Measurements from ENCODE around the gene MEOX2.

Gene MEOX2

DNA sequence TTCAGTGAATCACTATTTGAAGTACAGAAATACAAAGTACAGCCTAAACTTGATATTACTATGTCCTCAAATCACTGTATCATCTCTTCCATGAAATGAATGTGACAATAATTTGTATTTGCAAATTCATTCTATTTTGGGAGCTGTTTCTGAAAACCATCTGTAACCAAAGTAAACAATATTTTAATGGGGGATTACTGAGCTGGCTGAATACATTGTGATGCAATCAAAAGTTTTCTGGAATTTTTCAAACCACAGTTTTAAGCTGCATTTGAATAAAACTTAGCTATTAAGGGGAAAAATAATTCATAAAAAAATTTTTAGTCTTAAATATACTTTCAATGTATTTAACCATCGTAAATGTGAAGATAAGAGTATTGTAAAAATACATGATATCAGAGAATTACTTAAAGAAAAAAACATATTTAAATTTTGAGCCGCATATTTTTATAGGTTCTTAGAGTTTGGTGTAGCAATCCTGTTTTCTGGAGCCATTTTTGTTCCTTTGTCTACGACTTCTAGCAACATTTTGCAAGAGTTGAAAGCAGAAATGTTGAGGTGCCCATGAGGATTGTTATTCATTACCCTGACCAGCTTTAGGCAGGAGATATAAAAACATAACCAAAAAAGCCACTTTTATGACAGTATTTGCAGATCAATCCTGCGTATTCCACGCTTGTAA, 78.8 kb downstream of the MEOX2 start:
- DNase-seq: no peak

DNA sequence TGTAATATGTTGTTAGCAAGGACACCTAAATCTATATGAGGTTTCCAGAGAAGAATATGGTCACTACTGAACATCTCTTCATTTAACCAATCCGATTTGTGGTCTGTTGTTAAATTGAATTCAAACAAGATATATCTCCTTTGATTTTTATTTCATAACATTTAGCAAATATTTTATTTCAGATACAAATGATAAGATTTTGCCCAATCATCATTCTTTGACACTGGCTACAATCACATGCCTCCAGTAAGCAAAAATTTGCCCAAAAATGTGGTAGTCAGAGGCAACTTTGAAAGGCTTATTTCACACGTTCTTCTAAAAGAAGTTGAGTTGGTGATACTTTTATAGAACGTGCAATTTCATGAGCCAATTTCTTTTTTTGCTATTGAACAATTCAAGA, 79.9 kb downstream of the MEOX2 start:
- DNase-seq: no peak

DNA sequence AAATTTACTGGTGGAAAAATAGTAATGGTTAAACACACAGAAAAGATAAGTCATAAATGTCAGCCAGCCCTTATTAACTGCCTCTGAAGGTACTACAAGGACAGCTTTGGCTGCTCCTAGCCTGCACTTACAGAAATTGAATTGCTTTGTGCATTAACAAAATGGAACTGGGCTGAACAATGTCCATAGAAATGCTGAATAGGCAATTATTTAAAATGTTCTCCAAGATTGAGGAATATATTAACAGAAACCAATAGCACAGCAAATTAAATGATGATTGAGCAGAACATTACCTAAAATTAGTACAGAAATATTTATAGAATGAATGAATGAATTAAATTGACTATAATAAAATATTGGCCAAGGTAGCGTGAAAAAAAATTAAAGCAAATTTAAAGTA, 82.3 kb downstream of the MEOX2 start:
- DNase-seq: no peak

DNA sequence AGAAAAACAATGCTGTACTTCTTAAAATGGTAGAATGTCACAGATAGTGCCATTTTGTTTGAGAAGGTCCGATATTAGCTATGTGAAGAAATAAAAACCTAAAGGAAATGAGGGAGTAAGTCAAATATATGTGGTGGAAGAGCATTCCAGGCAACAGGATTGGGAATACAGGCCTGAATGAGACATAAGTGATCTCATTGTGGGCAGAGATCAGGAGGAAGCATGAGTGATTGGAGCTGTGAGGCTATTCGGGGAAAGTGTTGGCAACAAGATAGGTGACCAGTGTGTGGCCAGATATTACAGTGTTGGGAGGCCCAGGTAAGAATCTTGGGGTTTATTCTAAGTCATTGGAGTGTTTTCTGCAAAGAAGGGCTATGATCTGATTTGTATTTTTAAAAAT, 83.4 kb downstream of the MEOX2 start:
- no peak for DNase-seq

DNA sequence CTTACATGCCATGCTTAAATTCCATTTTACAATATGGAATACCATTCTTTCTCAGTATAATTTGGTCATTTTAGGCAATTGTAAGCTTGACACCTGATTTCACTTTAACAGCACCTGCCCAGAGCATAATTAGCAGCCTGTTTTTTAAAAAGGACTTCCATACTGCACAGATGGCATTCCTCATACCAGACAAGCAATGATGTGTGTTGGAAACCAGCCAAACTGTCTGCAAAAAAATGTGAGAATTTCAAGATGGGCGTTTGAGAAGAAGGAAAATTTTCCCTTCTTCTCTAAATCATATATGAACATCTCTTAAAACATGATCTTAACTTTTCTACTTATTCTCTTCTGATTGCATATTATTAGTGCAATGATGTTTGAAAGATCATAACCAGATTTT, 84.2 kb downstream of the MEOX2 start:
- DNase-seq: no peak

DNA sequence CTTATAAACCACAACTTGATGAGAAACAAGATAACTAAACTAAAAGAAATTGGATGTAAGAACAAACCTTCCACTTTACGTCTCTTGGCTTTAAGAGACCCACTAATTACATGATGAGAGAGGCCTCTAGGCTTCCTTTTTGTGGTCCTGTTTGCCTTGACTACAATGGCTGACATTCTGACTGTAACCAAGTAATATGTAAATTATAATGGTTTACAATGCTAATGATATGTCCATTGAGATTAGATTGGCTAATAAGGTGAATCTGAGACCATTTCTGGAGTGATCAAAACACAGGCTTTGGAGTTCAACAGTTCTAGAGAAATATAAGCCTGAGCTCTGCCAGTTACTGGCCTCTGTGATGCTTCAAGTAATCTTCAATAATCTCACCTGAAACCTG, 85.3 kb downstream of the MEOX2 start:
- DNase-seq: no peak

DNA sequence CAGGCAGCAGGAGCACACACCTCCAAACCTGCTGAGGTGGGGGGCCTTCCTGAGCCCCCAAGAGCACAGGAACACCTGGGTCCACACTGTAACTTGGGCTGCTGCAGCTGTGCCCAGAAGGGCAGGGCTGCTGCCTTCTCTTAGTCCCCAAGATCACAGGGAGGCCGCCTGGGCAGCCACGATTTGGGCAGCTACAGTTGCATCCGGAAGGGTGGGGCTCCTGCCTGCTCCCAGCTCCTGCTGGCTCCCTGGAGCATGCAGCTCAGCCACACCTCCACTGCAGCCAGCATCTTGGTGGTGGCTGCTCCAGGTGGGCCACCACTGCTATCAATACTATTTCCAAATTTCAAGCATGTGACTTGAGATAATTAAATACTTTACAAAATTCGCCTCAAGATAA, 86.2 kb downstream of the MEOX2 start:
- DNase-seq: no peak

DNA sequence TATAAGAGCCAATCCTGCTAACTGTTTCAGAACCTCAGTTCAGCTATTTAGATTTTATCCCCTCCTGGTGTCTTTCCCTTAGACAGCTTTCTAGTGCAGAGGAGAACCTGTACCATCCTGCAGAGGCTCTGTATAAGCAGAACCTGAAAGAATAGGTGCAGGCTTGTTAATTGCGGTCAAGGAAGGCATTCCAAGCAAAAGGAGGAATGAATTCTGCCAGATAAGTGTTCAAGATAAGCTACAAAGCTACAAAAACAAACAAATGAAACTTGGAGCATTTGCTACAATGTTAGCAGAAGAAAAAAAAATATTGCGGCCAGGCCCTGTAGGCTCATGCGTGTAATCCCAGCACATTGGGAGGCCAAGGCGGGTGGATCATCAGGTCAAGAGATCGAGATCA, 92.0 kb downstream of the MEOX2 start:
- no peak for DNase-seq

DNA sequence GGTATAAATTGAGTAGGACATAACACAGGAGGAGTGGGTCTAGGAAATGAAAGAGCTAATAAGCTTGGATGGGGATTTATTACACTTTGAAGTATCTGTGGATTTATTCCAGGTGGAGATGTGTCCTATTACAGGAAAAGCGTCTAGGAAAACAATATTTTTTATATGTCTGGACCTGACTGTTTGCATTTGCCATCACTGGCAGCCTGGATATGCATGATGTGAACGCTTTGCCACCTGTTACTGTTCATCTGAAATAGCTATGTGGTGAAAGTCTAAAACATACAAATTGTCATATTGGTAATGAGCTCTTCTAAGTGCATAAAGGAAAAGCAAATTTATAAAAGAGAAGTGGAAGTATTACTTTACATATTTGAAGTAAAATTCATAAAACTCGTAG, 93.1 kb downstream of the MEOX2 start:
- no peak for DNase-seq

DNA sequence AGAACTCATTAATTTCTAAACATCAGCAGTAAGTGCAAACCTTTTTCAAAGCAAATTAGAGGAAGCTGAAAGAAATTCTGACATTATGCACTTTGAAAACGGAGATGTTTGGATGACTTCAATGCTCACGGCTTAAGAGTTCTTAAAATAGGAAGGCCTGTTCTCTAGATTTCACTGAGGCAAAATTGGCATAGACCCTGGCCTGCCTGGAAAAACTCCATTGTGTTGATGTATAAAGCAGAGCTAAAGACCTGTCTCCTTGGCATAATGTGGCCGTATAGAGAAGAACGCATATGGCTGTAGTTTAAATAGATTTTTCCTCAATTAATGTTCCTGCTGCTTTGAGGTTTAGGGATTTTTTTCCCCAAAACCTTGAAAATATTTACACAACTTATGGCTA, 100.2 kb downstream of the MEOX2 start:
- DNase-seq: no peak

DNA sequence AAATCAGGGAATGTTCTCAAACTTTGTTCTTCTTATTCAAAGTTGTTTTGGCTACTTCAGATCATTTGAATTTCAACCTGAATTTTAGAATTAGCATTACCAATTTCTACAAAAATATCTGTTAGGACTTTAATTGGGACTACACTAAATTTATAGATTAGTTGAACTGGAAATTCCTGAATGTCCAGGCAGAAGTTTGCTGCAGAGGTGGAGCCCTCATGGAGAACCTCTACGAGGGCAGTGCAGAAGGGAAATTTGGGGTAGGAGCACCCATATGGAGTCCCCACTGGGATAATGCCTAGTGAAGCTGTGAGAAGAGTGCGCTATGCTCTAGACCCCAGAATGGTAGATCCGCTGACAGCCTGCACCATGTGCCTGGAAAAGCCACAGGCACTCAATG, 101.9 kb downstream of the MEOX2 start:
- DNase-seq: no peak

DNA sequence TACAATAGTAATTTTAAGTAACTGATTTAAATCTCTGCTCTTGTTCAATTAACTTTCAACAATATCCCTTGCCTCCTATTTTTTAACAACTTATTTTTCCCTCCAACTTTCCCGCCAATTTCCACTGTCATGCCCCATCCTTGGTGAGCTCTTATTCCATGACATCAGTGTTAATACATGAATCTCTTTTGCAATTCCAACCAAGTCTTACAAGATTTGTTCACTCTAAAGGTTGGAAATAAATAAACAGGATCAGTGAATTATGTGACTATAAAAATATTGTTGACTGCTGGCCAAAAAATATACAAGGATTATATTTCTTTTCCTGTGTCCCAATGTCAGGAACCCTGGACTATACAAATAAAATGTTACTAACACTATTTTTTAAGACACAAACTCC, 103.7 kb downstream of the MEOX2 start:
- no peak for DNase-seq

DNA sequence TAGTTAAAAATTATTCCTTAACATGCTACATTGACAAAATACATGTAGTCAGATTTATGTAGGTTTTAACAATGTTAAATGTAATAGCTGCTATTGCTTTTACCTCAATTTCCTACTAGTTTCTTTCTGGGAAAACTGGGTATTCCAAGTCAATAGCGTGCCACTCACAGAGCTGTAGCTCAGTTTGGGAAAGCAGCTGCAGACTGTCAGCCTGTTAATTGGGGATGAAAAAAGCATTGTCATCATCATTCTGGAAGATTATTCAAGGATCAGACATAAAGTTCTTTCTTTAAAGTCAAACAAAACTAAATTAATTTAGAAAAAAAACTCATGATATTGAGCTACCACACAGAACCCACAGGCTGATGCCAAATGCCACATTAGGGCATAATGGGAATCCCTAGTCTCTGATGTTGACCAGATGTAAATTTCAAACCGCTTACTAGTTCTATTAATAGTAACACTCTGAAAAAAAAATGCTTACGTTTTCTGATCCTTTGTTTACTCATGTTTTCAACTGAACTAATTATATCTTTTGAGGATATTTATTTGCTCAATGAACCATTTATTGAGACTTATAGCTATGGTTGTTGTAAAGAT, 105.0 kb downstream of the MEOX2 start:
- DNase-seq: no peak

DNA sequence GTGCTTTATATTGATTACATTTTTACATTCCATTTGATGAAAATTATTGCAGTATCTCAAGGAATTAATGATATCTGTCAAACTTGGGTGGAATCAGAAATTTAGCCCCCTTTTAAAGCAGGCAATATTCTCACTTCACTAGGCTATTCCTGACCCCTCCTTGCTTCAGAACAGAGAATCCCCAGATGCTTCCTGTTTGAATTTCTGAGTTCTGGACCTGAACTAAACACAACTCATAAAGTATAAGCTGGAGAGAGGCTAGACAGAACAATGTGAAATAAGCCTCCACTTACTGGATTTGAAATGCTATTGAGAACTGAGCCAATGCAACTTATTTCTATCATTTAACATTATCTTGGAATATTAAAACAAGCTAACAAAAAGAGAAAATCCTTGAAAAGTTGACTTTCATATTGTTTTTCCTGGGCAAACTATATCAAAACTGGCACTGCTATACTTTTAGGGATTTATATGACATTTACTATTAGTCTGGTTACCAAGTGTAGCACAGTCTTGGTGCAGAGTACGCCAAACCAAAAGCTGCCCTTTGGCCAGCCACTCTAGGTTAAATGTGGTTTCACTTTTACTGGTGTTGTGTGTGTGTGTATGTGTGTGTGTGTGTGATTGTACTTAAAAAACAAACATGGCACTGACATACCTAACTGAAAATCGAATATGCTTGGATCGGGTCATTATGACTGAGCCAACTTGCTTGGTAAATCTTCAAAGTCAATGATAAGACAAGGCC, 105.7 kb downstream of the MEOX2 start:
- no peak for DNase-seq

DNA sequence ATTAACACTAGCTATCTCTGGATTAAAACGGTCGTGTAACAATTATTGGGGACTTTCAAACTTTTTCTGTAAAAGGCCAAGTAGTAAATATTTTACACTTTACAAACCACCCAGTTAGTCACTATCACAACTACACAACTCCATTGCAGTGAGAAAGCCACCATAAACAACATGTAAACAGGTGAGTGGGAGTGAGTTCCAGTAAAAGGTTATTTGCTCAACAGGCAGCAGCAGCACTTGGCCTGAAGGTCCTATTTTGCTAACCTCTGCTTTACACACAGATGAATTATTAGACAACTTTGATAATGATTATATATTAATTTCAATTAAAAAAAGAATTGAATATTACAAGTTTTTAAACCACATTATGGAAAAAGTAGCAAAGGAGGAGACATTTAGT, 108.9 kb downstream of the MEOX2 start:
- DNase-seq: no peak

DNA sequence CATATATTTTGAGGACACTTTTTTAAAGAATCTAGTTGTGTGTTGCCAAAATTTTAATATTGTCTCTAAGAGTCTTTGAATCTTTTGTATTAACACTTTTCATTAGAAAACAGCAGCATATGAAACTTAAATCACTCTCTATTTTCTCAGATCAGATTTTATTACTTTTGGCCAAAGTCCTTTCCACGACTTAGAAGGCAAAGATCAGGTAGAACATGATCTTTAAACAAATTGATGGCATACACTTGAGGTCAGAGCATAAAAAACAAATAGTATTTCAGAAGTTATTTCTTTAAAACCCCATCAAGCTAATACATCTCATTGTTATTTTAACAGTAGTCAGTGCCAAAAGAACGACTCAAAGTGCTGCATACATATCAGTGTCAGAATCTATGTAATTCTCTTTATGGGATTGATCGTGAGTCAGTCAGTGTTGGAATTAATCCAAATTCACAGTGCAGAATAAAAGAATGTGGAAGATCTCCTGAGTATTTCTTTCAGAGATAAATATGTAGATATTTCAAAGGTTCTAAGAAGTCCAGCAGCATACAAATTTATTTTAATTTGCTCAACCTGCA, 115.1 kb downstream of the MEOX2 start:
- DNase-seq: no peak

DNA sequence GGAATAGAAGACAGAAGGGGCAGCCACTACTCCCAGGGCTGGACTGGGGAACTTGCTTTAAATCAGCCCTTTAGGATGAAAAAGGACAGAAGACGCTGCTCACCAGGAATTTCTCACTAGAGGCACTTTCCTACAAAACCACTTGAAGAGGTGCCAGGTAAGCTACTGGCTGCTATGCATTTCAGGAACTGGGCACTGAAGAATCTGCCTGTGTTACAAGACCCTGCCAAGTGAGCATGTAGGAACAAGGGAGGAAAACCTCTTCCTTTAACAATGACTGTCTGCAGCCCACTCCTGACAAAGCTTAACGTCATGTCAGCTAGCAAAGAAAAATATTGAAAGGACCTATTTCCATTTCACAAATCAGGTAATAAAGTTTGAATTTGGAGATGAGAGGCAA, 118.8 kb downstream of the MEOX2 start:
- no peak for DNase-seq

DNA sequence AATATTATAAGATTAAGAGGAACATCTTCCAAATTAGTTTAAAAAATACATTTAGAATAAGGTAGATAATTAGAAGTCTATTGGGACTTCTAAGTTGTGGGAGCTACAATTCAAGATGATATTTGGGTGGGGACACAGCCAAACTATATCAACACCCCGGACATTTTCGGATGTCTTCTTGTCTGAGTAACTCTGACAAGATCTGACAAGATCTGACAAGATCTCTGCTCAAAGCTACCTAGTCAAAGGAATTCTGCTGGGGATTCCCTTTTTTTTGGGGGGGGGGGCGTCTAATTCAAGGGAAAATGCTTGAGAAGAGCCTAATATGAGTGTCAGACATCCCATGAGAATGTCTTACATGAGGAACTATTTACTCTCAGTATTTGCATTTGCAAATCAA, 119.4 kb downstream of the MEOX2 start:
- no peak for DNase-seq

DNA sequence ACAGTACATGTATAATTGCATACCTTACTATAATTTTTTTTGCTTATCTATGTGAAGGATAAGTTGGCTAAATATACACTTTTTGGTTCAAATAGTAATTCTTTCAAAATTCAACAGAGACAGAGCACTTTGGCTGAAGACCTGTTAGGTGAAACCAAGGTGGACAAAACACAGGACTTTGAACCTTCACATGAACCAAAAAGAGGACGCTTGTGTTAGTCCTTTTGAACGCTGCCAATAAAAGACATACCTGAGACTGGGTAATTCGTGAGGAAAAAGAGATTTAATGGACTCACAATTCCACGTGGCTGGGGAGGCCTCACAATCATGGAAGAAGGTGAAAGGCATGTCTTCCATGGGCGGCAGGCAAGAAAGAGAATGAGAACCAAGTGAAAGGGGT, 120.0 kb downstream of the MEOX2 start:
- no peak for DNase-seq

DNA sequence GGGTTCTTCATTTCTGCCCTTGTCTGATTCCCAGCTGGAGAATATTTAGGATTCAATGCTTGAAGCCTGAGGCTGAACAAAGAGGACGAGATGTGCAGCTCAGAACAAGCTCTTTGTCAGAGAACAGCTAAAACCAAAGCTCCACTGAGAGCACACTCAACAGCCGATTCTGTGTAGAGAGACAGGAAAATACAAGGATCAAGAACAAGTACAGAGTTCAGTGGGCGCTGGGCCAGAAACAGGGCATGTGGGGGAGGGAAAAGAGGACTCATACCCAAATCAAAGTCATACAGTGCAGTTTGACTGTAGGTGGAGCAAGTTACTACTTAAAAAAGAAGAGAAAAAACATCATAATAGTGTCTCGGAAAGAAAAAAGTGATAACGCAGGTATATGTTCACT, 124.6 kb downstream of the MEOX2 start, which contains the start of gene AGMO:
Gene AGMO (minus strand): TSS at position 181 of the 400 bp plus-strand sequence.
- no peak for DNase-seq

Data from CD4-positive, alpha-beta T cell treated with Interleukin-4 for 1 hour (primary cell).